GM10248 (cell line): ENCODE measurements around the gene ARHGAP4.

Experiments used
- CTCF ChIA-PET: fragments of 300-600 bp; sonication (Branson Sonifier 250); formaldehyde crosslinking; extraction: SDS; loops from one replicate; lab custom pipeline; 2021; ENCODE audit warnings: antibody characterized with exemption; lab: Yijun Ruan, JAX
- POLR2A ChIA-PET: fragments of 350-650 bp; sonication (Branson Sonifier 250); formaldehyde crosslinking; extraction: SDS; loops from one replicate; lab custom pipeline; 2020; ENCODE audit warnings: antibody characterized with exemption; lab: Yijun Ruan, JAX
- DNase-seq: peaks from one replicate; pipeline ENCODE4 v3.0.0; 2012; ENCODE audit errors: extremely low spot score
- TF ChIP-seq, protein P1 (sequence below): IDR thresholded peaks from 2 replicates; pipeline ENCODE4 v1.5.1; 2012; ENCODE audit warnings: mild to moderate bottlenecking, low read depth; ENCODE audit errors: extremely low read depth, missing control alignments, control extremely low read depth

ARHGAP4 gene

GRCh38 chrX:153901753-153902140, 24.3 kb downstream of the ARHGAP4 start:
- TF ChIP-seq, protein P1, sequence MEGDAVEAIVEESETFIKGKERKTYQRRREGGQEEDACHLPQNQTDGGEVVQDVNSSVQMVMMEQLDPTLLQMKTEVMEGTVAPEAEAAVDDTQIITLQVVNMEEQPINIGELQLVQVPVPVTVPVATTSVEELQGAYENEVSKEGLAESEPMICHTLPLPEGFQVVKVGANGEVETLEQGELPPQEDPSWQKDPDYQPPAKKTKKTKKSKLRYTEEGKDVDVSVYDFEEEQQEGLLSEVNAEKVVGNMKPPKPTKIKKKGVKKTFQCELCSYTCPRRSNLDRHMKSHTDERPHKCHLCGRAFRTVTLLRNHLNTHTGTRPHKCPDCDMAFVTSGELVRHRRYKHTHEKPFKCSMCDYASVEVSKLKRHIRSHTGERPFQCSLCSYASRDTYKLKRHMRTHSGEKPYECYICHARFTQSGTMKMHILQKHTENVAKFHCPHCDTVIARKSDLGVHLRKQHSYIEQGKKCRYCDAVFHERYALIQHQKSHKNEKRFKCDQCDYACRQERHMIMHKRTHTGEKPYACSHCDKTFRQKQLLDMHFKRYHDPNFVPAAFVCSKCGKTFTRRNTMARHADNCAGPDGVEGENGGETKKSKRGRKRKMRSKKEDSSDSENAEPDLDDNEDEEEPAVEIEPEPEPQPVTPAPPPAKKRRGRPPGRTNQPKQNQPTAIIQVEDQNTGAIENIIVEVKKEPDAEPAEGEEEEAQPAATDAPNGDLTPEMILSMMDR: no peak
- POLR2A ChIA-PET: no interaction called here
- no peak for DNase-seq
- CTCF ChIA-PET: no interaction called here

- POLR2A ChIA-PET: interaction anchor here (0.7 kb wide), 1 partner anchor 14 kb away, joined by 3 read pairs; no protein-coding TSS in a partner anchor
- DNase-seq: peak; percentile 86
- CTCF ChIA-PET: interaction anchor here (1.1 to 1.4 kb wide), 3 partner anchors 11 to 23 kb away, joined by 3 to 4 read pairs (median 4); no protein-coding TSS in a partner anchor
- TF ChIP-seq, protein P1: no peak
Measured at GRCh38 chrX:153900831-153901752, 25.0 kb downstream of the ARHGAP4 start.

DNA sequence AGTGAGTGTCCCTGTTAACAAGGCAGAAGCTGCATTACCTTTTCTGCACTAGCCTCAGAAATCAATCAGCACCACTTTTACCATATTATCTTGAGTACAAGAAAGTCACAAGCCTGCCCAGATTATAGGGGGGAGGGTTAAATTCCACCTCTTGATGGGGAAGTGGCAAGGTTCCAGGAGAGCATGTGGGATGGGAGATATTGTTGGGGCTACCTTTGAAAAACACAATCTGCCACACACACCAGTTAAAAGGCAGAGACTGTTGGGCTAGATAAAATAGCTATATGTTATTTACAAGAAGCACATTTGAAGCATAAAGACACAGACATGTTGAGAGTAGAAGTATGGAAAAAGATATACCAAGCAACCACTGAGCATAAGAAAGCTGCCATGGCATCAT, 28.2 kb downstream of the ARHGAP4 start:
- POLR2A ChIA-PET: no interaction called here
- CTCF ChIA-PET: no interaction called here
- TF ChIP-seq, protein P1: no peak
- no peak for DNase-seq

- DNase-seq: no peak
- ChIA-PET CTCF (interaction anchor here (1.0 to 1.6 kb wide), 2 partner anchors 10 to 11 kb away, joined by 3 to 4 read pairs; no protein-coding TSS in a partner anchor), POLR2A (no interaction called here)
- TF ChIP-seq, protein P1: no peak
Measured at GRCh38 chrX:153889123-153889522, 36.9 kb downstream of the ARHGAP4 start.

GRCh38 chrX:153888344-153888743, 37.7 kb downstream of the ARHGAP4 start:
- POLR2A ChIA-PET: no interaction called here
- TF ChIP-seq, protein P1: no peak
- CTCF ChIA-PET: no interaction called here
- no peak for DNase-seq

DNA sequence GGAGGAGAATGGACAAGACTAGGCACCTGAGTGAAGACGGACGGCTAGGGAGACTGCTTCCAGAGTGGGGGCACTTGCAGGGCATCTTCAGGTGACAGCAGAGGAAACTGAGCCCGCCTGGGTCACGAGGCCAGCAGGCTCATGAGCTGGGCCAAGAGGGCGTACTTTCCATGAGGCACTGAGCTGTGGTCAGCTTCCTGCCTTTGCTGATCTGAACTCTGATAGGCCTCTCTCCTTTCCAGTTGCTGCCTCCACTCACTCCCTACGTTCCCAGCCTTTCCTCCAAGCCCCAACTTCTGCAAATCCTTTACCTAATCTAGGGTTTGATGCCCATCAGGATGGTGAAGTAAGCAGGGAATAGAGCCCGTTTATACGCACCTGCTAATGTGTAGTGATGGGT, 38.7 kb downstream of the ARHGAP4 start:
- ChIA-PET POLR2A (interaction anchor here (0.6 kb wide), 1 partner anchor 14 kb away, joined by 3 read pairs; no protein-coding TSS in a partner anchor), CTCF (interaction anchor here (1.1 kb wide), 1 partner anchor 60 kb away, joined by 3 read pairs; no protein-coding TSS in a partner anchor)
- TF ChIP-seq, protein P1: no peak
- no peak for DNase-seq
